ENCODE results near the gene BPIFB2.

Gene BPIFB2

DNA sequence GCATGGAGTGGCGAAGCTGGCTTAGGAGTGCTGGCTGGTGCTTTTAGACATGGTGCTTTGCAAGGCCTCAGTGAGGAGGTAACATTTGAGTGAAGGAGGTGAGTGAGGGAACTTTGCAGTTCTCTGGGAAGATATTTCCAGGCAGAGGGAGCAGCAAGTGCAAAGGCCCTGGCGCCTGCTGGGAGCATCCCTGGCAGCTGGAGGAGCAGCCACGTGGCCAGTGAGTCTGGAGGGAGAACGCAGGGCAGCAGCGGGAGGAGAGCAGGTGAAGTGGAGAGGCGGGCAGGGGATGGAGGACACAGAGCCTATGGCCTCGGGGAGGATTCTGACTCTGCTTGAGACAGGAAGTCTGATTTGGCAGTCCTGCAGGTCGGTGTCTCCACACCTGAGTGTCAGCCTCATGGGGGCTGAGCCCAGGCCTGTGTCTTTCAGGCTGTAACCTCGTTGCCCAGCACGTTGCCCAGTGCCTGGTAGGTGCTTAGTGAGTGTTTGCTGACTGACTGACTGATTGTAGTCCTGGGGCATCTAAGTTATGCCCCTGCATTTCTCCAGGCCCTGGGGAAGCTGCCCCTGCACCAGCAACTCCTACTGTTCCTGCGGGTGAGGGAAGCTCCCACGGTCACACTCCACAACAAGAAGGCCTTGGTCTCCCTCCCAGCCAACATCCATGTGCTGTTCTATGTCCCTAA lies 60.9 kb downstream of the BPIFB2 start:
- H3K36me3 ChIP-seq (replicated peaks): no peaks in the 10 kb centered on the region
- no peak overlapping the region for H3K4me3 ChIP-seq (ENCODE audit: low read depth, low read length)
- TF ChIP-seq, protein P1, sequence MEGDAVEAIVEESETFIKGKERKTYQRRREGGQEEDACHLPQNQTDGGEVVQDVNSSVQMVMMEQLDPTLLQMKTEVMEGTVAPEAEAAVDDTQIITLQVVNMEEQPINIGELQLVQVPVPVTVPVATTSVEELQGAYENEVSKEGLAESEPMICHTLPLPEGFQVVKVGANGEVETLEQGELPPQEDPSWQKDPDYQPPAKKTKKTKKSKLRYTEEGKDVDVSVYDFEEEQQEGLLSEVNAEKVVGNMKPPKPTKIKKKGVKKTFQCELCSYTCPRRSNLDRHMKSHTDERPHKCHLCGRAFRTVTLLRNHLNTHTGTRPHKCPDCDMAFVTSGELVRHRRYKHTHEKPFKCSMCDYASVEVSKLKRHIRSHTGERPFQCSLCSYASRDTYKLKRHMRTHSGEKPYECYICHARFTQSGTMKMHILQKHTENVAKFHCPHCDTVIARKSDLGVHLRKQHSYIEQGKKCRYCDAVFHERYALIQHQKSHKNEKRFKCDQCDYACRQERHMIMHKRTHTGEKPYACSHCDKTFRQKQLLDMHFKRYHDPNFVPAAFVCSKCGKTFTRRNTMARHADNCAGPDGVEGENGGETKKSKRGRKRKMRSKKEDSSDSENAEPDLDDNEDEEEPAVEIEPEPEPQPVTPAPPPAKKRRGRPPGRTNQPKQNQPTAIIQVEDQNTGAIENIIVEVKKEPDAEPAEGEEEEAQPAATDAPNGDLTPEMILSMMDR (IDR thresholded peaks at IDR 0.05; ENCODE audit: low read depth, low read length, missing control alignments): no peak
- no peak for DNase-seq
- H3K27me3 ChIP-seq (replicated peaks): no peaks in the 10 kb centered on the region
- no peak overlapping the region for H3K27ac ChIP-seq
- in situ Hi-C loops (cut with HindIII; ENCODE audit: low pct_ligation_motif_present, low sequenced_read_pairs): no loop called here

DNA sequence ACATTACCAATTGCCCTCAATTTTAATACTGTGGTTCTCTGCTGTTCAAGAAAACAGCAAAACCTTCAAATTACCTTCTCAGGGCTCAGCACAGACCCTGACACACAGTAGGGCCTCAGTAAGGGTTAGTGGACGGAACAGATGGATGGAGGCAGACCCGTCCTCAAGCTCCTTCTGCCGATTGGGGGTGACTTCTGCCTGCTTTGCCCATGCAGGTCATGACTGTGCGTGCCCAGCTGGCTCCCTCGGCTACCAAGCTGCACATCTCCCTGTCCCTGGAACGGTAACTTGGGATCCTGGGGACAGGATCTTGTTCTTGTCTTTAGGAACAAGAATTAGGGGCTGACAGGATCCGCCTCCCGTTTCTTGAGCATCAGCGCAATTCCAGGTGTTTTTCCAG lies 62.2 kb downstream of the BPIFB2 start:
- DNase-seq: no peak
- Histone ChIP-seq H3K27me3 (replicated peaks) (no peaks in the 10 kb centered on the region), H3K36me3 (replicated peaks) (no peaks in the 10 kb centered on the region), H3K27ac (no peak overlapping the region), H3K4me3 (ENCODE audit: low read depth, low read length) (no peak overlapping the region)
- in situ Hi-C loops (cut with HindIII; ENCODE audit: low pct_ligation_motif_present, low sequenced_read_pairs): no loop called here
- TF ChIP-seq, protein P1 (IDR thresholded peaks at IDR 0.05; ENCODE audit: low read depth, low read length, missing control alignments): no peak

DNA sequence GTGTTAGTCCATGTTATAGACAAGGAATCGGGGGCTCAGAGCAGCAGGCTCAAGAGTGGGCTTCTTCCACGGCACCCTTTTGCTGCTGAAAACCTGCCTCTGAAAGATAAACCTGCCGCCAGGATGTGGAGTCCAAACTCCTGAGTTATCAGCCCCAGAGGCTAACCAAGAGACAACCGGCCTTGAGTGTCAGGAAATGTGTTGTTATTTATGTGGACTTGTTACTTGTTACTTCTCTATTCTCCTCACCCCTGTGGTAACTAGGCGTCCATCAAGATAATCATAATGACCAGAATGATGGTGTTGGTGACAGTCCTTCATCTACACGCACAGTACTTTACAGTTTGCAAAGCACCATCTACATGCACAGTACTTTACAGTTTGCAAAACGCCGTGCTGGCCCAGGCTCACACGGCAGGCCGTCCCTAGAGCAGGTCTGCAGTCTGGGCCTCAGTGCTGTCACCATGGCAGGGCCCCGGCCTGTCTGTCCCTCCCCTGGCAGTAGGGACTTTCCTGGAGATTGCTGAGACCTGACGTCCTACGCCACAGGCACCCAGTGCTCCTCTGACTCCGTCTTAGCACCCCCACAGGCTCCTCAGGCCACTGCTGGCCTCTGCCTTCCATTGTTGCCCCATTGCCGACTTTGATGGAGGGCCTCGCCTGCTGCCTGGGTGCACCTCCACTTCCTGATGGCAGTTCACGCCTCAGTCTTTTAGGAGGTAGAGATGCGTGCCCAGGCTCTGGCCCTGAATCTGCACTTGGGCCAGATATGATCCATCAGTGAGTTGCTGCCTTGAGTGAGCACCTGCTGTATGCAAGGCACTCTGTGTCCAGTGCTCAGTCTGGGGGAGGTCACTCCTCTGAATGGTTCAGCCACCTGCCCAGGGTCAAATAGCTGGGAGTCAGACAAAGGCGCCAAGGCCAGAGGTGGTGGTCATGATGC lies 62.9 kb downstream of the BPIFB2 start:
- DNase-seq: no peak
- Histone ChIP-seq H3K4me3 (ENCODE audit: low read depth, low read length) (no peak overlapping the region), H3K36me3 (replicated peaks) (no peaks in the 10 kb centered on the region), H3K27ac (no peak overlapping the region), H3K27me3 (replicated peaks) (no peaks in the 10 kb centered on the region)
- TF ChIP-seq, protein P1 (IDR thresholded peaks at IDR 0.05; ENCODE audit: low read depth, low read length, missing control alignments): no peak
- in situ Hi-C loops (cut with HindIII; ENCODE audit: low pct_ligation_motif_present, low sequenced_read_pairs): no loop called here

DNA sequence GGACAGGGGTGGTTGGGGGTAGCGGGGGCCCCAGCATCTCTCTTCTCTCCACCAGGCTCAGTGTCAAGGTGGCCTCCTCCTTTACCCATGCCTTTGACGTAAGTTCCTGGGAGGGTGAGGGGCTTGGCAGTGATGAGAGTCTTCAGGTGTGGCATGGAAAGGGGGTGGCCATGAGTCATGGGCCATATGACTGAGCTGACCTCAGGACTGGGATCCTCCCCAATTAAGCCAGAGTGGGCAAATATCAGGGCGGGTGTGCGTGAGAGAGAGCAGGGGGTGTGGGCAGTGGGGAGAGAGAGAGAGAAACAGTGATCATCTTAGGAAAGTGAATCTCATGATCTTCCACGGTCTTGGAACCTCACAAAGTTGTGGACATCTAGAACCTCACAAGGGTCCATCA lies 63.7 kb downstream of the BPIFB2 start:
- no peak for DNase-seq
- TF ChIP-seq, protein P1 (IDR thresholded peaks at IDR 0.05; ENCODE audit: low read depth, low read length, missing control alignments): no peak
- Histone ChIP-seq H3K27ac (no peak overlapping the region), H3K4me3 (ENCODE audit: low read depth, low read length) (no peak overlapping the region), H3K27me3 (replicated peaks) (no peaks in the 10 kb centered on the region), H3K36me3 (replicated peaks) (no peaks in the 10 kb centered on the region)
- in situ Hi-C loops (cut with HindIII; ENCODE audit: low pct_ligation_motif_present, low sequenced_read_pairs): no loop called here

DNA sequence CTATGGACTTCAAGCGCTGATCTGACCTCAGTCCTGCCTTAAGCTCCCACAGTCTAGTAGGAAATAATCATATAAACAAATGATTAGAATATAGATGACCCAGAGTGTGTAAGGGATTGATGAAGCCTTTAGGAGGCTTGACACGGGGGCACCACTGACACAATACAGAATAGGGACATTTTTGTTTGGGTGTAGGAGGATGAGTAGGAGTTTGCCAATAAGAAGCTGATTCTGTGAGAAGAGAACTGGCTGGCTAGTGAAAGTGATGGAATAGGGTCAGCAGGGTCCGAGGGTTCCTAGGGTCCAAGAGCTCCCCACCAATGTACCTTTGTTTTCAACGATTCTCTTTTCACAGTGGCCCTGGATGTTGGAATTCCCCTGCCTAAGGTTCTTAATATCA lies 64.9 kb downstream of the BPIFB2 start:
- DNase-seq: no peak
- Histone ChIP-seq H3K36me3 (replicated peaks) (no peaks in the 10 kb centered on the region), H3K4me3 (ENCODE audit: low read depth, low read length) (no peak overlapping the region), H3K27ac (no peak overlapping the region), H3K27me3 (replicated peaks) (no peaks in the 10 kb centered on the region)
- TF ChIP-seq, protein P1 (IDR thresholded peaks at IDR 0.05; ENCODE audit: low read depth, low read length, missing control alignments): no peak
- in situ Hi-C loops (cut with HindIII; ENCODE audit: low pct_ligation_motif_present, low sequenced_read_pairs): no loop called here
